GM19238 (cell line): ENCODE data around the gene ADAMTS1.

Source experiments
- DNase-seq: peaks from one replicate; pipeline ENCODE4 v3.0.0; 2011; ENCODE audit warnings: low spot score; ENCODE audit not compliant: insufficient read length

Gene ADAMTS1

DNA sequence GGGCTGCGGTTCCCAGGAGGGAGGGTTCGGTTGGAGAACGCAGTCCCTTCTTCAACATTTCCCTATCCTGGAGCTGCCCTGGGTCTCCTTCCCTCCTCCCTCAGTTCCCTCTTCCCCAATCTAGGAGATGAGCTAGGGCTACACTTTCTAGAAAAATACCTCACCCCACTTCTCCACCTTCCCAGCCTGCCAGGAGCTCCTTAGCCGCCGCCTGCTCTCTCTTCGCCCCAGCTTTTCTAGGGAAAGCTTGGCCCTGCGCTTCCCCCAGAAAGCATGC, 488 bp upstream of the ADAMTS1 start:
- no peak for DNase-seq

- no peak for DNase-seq
Observed at GRCh38 chr21:26844258-26845065, 747 bp downstream of the ADAMTS1 start.

DNA sequence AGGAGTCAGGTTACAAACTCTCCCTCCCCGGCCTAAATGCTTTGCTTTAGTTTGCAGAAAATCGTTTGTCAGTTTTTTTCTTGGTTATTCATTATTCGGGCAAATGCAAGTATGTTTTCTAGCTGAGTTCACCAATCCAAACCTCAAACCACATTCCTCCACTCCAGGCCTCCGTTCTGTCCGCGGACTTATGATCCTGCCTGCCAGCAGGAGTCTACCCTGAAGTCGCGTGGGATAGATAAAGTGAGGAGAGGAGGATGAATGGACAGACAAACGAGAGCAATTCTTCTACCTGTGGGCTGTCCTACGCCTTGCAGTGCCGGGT, 1.3 kb downstream of the ADAMTS1 start:
- DNase-seq: no peak

GRCh38 chr21:26842974-26843932, 2.0 kb downstream of the ADAMTS1 start:
- no peak for DNase-seq

- no peak for DNase-seq
Observed at GRCh38 chr21:26842300-26842699, 2.9 kb downstream of the ADAMTS1 start.

DNA sequence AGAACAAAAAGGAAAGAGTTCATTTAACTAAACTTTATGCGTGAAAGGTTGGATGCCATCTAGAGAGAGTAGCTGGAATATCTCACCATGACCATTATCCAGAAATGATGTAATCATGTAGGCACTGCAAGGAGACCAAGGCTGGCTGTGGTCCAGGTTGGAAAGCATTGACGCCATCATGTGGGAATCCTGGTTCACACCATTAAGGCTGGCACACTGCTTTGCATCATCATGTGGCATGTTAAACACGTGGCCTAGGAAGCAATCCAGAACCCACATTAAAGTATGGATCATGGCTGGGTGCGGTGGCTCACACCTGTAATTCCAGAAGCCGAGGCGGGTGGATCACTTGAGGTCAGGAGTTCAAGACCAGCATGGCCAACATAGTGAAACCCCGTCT, 4.3 kb downstream of the ADAMTS1 start:
- DNase-seq: no peak

DNA sequence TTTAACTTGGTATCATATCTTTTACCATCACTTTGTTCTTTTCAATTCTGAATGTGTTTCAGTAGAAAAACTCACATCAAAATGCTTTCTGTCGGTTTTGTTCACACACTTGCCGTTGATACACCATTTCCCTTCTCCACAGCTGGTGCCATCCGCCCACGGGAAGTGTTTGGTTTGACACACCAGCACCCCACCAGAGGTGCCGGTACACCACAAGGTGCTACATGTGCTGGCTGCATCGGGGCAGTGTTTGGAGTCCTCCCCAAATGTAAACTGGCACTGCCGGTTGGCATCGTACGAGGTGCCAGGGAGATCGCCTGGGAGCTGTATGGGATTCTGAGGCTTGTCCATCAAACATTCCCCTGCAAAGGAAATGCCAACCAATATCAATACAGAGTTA, 5.0 kb downstream of the ADAMTS1 start:
- no peak for DNase-seq

DNA sequence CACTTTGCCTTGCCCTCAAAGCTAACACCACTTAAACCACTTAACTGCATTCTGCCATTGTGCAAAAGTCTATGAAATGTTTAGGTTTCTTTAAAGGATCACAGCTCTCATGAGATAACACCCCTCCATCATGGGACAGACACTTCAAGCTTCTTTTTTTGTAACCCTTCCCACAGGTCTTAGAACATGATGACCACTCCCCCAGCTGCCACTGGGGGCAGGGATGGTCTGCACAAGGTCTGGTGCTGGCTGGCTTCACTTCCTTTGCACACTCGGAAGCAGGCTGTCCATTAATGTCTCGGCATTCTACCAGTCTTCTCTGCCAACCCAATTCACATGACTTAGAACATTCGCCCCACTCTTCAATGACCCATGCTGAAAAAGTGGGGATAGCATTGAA, 7.7 kb downstream of the ADAMTS1 start:
- DNase-seq: no peak

DNA sequence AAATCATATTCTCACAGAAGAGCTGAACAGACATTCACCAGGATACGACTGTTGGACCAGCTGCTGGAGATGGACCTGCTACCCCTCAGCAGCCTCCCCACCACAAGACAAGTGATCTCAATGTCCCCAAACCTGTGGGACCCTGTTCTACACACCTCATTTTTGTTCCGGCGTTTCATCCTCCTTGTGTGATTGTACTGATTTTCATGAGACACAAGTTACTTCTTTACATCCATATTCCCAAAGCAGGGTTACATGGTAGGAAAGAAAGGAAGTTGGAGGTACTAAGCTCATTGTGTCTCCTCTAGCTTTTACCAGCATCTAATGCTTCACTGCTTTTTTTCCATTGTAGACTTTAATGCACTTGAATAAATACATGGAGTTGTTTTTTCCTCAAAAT, 8.7 kb downstream of the ADAMTS1 start:
- DNase-seq: no peak

- no peak for DNase-seq
Observed at GRCh38 chr21:26835714-26836265, 9.4 kb downstream of the ADAMTS1 start.

- DNase-seq: no peak
Observed at GRCh38 chr21:26835027-26835713, 10.0 kb downstream of the ADAMTS1 start.

- no peak for DNase-seq
Observed at GRCh38 chr21:26834181-26834905, 10.9 kb downstream of the ADAMTS1 start.

DNA sequence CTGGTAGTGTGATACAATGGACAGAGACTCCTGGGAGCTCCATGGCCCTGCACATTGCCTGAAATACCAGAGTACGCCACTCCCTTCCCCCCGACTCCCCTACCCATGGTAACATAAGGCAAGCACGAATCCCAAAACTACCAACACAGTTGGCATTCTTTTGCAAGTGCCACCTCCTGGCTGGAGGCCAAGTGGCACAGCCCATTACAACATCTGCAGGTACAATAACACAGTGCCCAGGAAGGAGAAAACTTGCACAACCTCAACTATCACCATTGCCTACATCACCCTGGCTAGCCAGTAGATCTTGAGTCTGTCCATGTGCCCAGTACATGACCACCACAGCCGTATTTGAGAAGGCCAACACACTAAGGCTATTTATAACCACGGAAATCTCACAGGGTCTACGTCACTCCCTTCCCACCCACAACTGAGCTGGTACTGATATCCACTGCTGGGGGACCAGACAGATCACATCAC, 11.7 kb downstream of the ADAMTS1 start:
- no peak for DNase-seq

GRCh38 chr21:26833011-26833410, 12.2 kb downstream of the ADAMTS1 start:
- DNase-seq: no peak

DNA sequence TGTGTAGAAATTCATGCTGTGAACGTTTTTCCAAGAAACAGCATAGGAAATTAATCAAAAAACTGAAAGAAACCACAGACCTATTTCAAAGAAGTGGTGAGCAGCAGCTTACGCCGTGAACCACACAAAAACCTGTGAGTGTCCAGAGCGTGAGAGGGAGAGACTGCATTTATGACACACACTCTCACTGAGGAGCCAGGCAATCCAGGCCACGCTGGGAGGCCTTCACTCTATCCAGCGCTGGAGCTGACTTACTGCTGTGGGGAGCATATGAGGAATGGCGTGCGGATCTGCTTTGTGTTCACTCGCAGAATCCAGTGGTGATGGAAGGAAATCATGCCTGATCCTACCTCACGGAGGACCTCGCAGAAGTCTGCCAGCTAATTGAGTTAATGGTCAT, 12.7 kb downstream of the ADAMTS1 start:
- DNase-seq: no peak

DNA sequence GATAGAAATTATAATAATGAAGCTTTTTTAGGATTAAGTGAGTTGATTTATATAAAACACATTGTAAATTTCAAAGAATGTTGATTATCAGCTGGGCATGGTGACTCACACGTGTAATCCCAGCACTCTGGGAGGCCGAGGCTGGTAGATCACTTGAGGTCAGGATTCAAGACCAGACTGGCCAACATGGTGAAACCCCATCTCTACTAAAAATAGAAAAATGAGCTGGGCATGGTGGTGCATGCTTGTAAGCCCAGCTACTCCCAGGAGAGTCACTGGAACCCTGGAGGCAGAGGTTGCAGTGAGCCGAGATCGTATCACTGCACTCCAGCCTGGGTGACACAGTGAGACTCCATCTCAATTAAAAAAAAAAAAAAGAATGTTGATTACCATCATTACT, 18.4 kb downstream of the ADAMTS1 start:
- DNase-seq: no peak

DNA sequence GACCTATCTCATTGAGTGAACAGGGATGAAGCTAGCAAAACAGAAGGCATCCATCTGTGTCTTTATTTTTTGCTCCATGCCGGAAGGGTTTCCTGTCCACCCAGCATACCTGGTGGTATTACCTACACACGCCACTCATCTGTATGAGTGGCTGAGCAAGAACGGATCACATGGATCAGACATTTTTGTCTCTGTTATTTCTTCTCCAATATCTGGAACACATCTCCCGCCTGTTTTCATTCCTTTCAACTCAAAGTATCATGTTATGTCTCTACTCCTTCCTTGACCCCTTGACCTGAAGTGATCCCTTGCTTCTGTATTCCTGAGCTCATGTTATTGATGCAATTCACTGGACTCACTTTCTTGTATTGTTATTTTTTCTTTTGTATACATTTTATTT, 24.7 kb downstream of the ADAMTS1 start:
- DNase-seq: no peak

DNA sequence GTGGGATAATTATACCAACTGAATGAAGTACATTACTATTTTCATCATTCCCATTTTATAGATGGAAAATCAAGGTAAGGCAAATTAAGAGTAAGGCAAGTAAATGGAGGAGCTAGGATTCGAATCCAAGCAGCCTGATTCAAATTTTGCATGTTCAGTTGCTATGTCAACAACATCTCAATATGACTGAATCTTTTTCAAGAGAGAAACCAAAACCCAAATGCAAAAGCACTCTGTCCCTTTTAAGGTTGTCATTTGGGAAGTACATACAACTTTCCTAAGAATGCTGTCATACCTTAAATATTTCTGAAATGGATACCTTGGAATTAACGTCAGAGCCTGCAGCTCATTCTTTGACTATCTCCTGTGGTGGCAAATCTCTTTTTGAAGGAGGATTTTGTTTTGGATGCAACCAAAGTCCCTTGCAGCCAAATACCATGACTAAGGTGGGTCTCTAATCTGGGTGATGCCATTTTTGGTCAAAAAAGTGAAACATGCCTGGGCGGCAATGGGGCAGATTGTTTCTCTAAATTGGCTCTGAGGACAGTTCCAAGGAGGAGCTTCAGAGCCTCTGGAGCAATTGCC, 25.4 kb downstream of the ADAMTS1 start:
- DNase-seq: no peak

GRCh38 chr21:26818906-26819305, 26.3 kb downstream of the ADAMTS1 start:
- no peak for DNase-seq

GRCh38 chr21:26815197-26815596, 30.0 kb downstream of the ADAMTS1 start:
- DNase-seq: no peak

- no peak for DNase-seq
Observed at GRCh38 chr21:26814386-26814785, 30.8 kb downstream of the ADAMTS1 start.
